ENCODE measurements around the gene PPIL4.

Gene PPIL4

GRCh38 chr6:149477544-149477943 is 68.3 kb downstream of the PPIL4 start:
- Histone ChIP-seq H3K27ac (ENCODE audit: low read depth in 2 of 2, low read length in 2 of 2) (no peak overlapping the region), H3K27me3 (ENCODE audit: control insufficient read depth in 2 of 2, insufficient read depth in 2 of 2, low read length in 2 of 2) (no peaks in the 10 kb centered on the region), H3K9me3 (ENCODE audit: control insufficient read depth in 2 of 2, low read length in 2 of 2) (no peaks in the 10 kb centered on the region), H3K4me1 (ENCODE audit: control insufficient read depth in 2 of 2, insufficient read depth in 2 of 2, low read length in 2 of 2) (peaks cover 21 to 26% of the 10 kb centered on the region in 2 donors), H3K4me3 (ENCODE audit: low read length in 2 of 2) (no peak overlapping the region), H3K36me3 (ENCODE audit: control insufficient read depth in 2 of 2, insufficient read depth in 2 of 2, low read length in 2 of 2) (no peaks in the 10 kb centered on the region), H3K9ac (ENCODE audit: low read depth in 1 of 2, low read length in 2 of 2) (no peak overlapping the region)

- no peak overlapping the region for H3K27ac ChIP-seq (ENCODE audit: low read depth in 2 of 2, low read length in 2 of 2)
- no peaks in the 10 kb centered on the region for H3K9me3 ChIP-seq (ENCODE audit: control insufficient read depth in 2 of 2, low read length in 2 of 2)
- no peak overlapping the region for H3K4me3 ChIP-seq (ENCODE audit: low read length in 2 of 2)
- H3K9ac ChIP-seq (ENCODE audit: low read depth in 1 of 2, low read length in 2 of 2): no peak overlapping the region
- peaks cover 27 to 28% of the 10 kb centered on the region in 2 donors for H3K4me1 ChIP-seq (ENCODE audit: control insufficient read depth in 2 of 2, insufficient read depth in 2 of 2, low read length in 2 of 2)
- H3K36me3 ChIP-seq (ENCODE audit: control insufficient read depth in 2 of 2, insufficient read depth in 2 of 2, low read length in 2 of 2): no peaks in the 10 kb centered on the region
- no peaks in the 10 kb centered on the region for H3K27me3 ChIP-seq (ENCODE audit: control insufficient read depth in 2 of 2, insufficient read depth in 2 of 2, low read length in 2 of 2)
These were observed 68.9 kb downstream of the PPIL4 start for GRCh38 chr6:149476789-149477455.

- Histone ChIP-seq H3K4me1 (ENCODE audit: control insufficient read depth in 2 of 2, insufficient read depth in 2 of 2, low read length in 2 of 2) (peaks cover 27 to 28% of the 10 kb centered on the region in 2 donors), H3K27me3 (ENCODE audit: control insufficient read depth in 2 of 2, insufficient read depth in 2 of 2, low read length in 2 of 2) (no peaks in the 10 kb centered on the region), H3K4me3 (ENCODE audit: low read length in 2 of 2) (peak overlapping the region; percentile 42 to 49), H3K27ac (ENCODE audit: low read depth in 2 of 2, low read length in 2 of 2) (peak overlapping the region; percentile 86 to 88), H3K36me3 (ENCODE audit: control insufficient read depth in 2 of 2, insufficient read depth in 2 of 2, low read length in 2 of 2) (peaks cover 0 to 2% of the 10 kb centered on the region in 2 donors), H3K9me3 (ENCODE audit: control insufficient read depth in 2 of 2, low read length in 2 of 2) (no peaks in the 10 kb centered on the region), H3K9ac (ENCODE audit: low read depth in 1 of 2, low read length in 2 of 2) (peak overlapping the region; percentile 24 to 65)
These were observed 71.5 kb downstream of the PPIL4 start for GRCh38 chr6:149474108-149474935.

- peak overlapping the region; percentile 86 to 88 for H3K27ac ChIP-seq (ENCODE audit: low read depth in 2 of 2, low read length in 2 of 2)
- H3K27me3 ChIP-seq (ENCODE audit: control insufficient read depth in 2 of 2, insufficient read depth in 2 of 2, low read length in 2 of 2): no peaks in the 10 kb centered on the region
- H3K4me3 ChIP-seq (ENCODE audit: low read length in 2 of 2): peak overlapping the region; percentile 49 to 68
- H3K9ac ChIP-seq (ENCODE audit: low read depth in 1 of 2, low read length in 2 of 2): peak overlapping the region; percentile 56 to 65
- H3K4me1 ChIP-seq (ENCODE audit: control insufficient read depth in 2 of 2, insufficient read depth in 2 of 2, low read length in 2 of 2): peaks cover 27 to 28% of the 10 kb centered on the region in 2 donors
- peaks cover 0 to 2% of the 10 kb centered on the region in 2 donors for H3K36me3 ChIP-seq (ENCODE audit: control insufficient read depth in 2 of 2, insufficient read depth in 2 of 2, low read length in 2 of 2)
- H3K9me3 ChIP-seq (ENCODE audit: control insufficient read depth in 2 of 2, low read length in 2 of 2): no peaks in the 10 kb centered on the region
These were observed 72.5 kb downstream of the PPIL4 start for GRCh38 chr6:149473080-149474052.

- Histone ChIP-seq H3K9ac (ENCODE audit: low read depth in 1 of 2, low read length in 2 of 2) (no peak overlapping the region), H3K9me3 (ENCODE audit: control insufficient read depth in 2 of 2, low read length in 2 of 2) (no peaks in the 10 kb centered on the region), H3K27ac (ENCODE audit: low read depth in 2 of 2, low read length in 2 of 2) (peak overlapping the region in 1 of 2 donors; percentile 88), H3K36me3 (ENCODE audit: control insufficient read depth in 2 of 2, insufficient read depth in 2 of 2, low read length in 2 of 2) (peaks cover 0 to 2% of the 10 kb centered on the region in 2 donors), H3K27me3 (ENCODE audit: control insufficient read depth in 2 of 2, insufficient read depth in 2 of 2, low read length in 2 of 2) (no peaks in the 10 kb centered on the region), H3K4me3 (ENCODE audit: low read length in 2 of 2) (no peak overlapping the region), H3K4me1 (ENCODE audit: control insufficient read depth in 2 of 2, insufficient read depth in 2 of 2, low read length in 2 of 2) (peaks cover 27 to 28% of the 10 kb centered on the region in 2 donors)
These were observed 73.6 kb downstream of the PPIL4 start for GRCh38 chr6:149472241-149472640.

GRCh38 chr6:149471801-149472200 is 74.0 kb downstream of the PPIL4 start:
- Histone ChIP-seq H3K27me3 (ENCODE audit: control insufficient read depth in 2 of 2, insufficient read depth in 2 of 2, low read length in 2 of 2) (no peaks in the 10 kb centered on the region), H3K27ac (ENCODE audit: low read depth in 2 of 2, low read length in 2 of 2) (no peak overlapping the region), H3K9ac (ENCODE audit: low read depth in 1 of 2, low read length in 2 of 2) (no peak overlapping the region), H3K9me3 (ENCODE audit: control insufficient read depth in 2 of 2, low read length in 2 of 2) (no peaks in the 10 kb centered on the region), H3K4me3 (ENCODE audit: low read length in 2 of 2) (no peak overlapping the region), H3K4me1 (ENCODE audit: control insufficient read depth in 2 of 2, insufficient read depth in 2 of 2, low read length in 2 of 2) (peaks cover 27 to 28% of the 10 kb centered on the region in 2 donors), H3K36me3 (ENCODE audit: control insufficient read depth in 2 of 2, insufficient read depth in 2 of 2, low read length in 2 of 2) (peaks cover 0 to 2% of the 10 kb centered on the region in 2 donors)

- Histone ChIP-seq H3K9me3 (ENCODE audit: control insufficient read depth in 2 of 2, low read length in 2 of 2) (no peaks in the 10 kb centered on the region), H3K27ac (ENCODE audit: low read depth in 2 of 2, low read length in 2 of 2) (no peak overlapping the region), H3K9ac (ENCODE audit: low read depth in 1 of 2, low read length in 2 of 2) (no peak overlapping the region), H3K27me3 (ENCODE audit: control insufficient read depth in 2 of 2, insufficient read depth in 2 of 2, low read length in 2 of 2) (no peaks in the 10 kb centered on the region), H3K4me1 (ENCODE audit: control insufficient read depth in 2 of 2, insufficient read depth in 2 of 2, low read length in 2 of 2) (peaks cover 27 to 28% of the 10 kb centered on the region in 2 donors), H3K36me3 (ENCODE audit: control insufficient read depth in 2 of 2, insufficient read depth in 2 of 2, low read length in 2 of 2) (peaks cover 0 to 2% of the 10 kb centered on the region in 2 donors), H3K4me3 (ENCODE audit: low read length in 2 of 2) (no peak overlapping the region)
These were observed 74.9 kb downstream of the PPIL4 start for GRCh38 chr6:149470948-149471347.

GRCh38 chr6:149468179-149468578 is 77.7 kb downstream of the PPIL4 start:
- peaks cover 8 to 10% of the 10 kb centered on the region in 2 donors for H3K4me1 ChIP-seq (ENCODE audit: control insufficient read depth in 2 of 2, insufficient read depth in 2 of 2, low read length in 2 of 2)
- H3K4me3 ChIP-seq (ENCODE audit: low read length in 2 of 2): peak overlapping the region in 1 of 2 donors; percentile 37
- H3K9me3 ChIP-seq (ENCODE audit: control insufficient read depth in 2 of 2, low read length in 2 of 2): no peaks in the 10 kb centered on the region
- peaks cover 0 to 2% of the 10 kb centered on the region in 2 donors for H3K36me3 ChIP-seq (ENCODE audit: control insufficient read depth in 2 of 2, insufficient read depth in 2 of 2, low read length in 2 of 2)
- no peak overlapping the region for H3K9ac ChIP-seq (ENCODE audit: low read depth in 1 of 2, low read length in 2 of 2)
- H3K27me3 ChIP-seq (ENCODE audit: control insufficient read depth in 2 of 2, insufficient read depth in 2 of 2, low read length in 2 of 2): no peaks in the 10 kb centered on the region
- no peak overlapping the region for H3K27ac ChIP-seq (ENCODE audit: low read depth in 2 of 2, low read length in 2 of 2)

- Histone ChIP-seq H3K4me1 (ENCODE audit: control insufficient read depth in 2 of 2, insufficient read depth in 2 of 2, low read length in 2 of 2) (peaks cover 0 to 3% of the 10 kb centered on the region in 2 donors), H3K27me3 (ENCODE audit: control insufficient read depth in 2 of 2, insufficient read depth in 2 of 2, low read length in 2 of 2) (no peaks in the 10 kb centered on the region), H3K27ac (ENCODE audit: low read depth in 2 of 2, low read length in 2 of 2) (no peak overlapping the region), H3K9me3 (ENCODE audit: control insufficient read depth in 2 of 2, low read length in 2 of 2) (no peaks in the 10 kb centered on the region), H3K36me3 (ENCODE audit: control insufficient read depth in 2 of 2, insufficient read depth in 2 of 2, low read length in 2 of 2) (peaks cover 0 to 2% of the 10 kb centered on the region in 2 donors), H3K4me3 (ENCODE audit: low read length in 2 of 2) (no peak overlapping the region), H3K9ac (ENCODE audit: low read depth in 1 of 2, low read length in 2 of 2) (no peak overlapping the region)
These were observed 78.6 kb downstream of the PPIL4 start for GRCh38 chr6:149467265-149467664.
